ENCODE results near the gene ZNF205. TPM values are rescaled to one million over a fixed set of nuclear protein-coding genes. Genes with fewer than 3 reads are reported as not detected.
"Not testable (repeated sequence)": the region's sequence is repeated elsewhere in the genome, so short reads cannot be mapped to it uniquely, and the experiment has no call there.

The ZNF205 gene
- total and polyA plus RNA-seq, 2 donors: 4.6 to 9.3 TPM

DNA sequence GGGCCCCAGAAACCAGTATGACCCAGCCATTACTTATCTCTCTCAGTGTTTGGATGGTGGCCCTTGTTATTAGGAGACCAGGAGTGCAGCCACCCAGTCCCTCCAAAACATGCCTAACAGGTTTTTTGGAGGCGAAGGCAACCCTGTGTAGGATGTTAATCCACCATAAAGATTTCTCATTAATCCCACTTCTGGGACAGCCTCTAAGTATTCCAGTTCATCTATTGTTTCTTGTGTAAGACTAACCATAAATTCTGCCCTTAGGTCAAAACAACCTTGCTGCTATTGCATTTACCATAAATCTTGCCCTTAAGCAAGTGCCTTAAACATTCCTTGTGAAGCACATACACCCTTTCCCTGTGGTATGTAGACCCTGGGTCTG, 54.1 kb downstream of the ZNF205 start:
- Histone ChIP-seq H3K36me3 (ENCODE audit: control insufficient read depth in 2 of 2, insufficient read depth in 2 of 2, low read length in 1 of 2) (no peaks in the 10 kb centered on the region), H3K4me1 (ENCODE audit: control insufficient read depth in 2 of 2, insufficient read depth in 2 of 2, low read length in 2 of 2) (peaks cover 5 to 17% of the 10 kb centered on the region in 2 donors), H3K4me3 (ENCODE audit: low read length in 2 of 2) (no peak overlapping the region), H3K9me3 (ENCODE audit: control insufficient read depth in 2 of 2, insufficient read depth in 1 of 2, low read length in 1 of 2) (peaks cover 0 to 5% of the 10 kb centered on the region in 2 donors), H3K27ac (ENCODE audit: low read depth in 1 of 2, low read length in 1 of 2) (no peak overlapping the region), H3K27me3 (ENCODE audit: control insufficient read depth in 2 of 2, insufficient read depth in 1 of 2, low read length in 1 of 2) (peaks cover 39 to 86% of the 10 kb centered on the region in 2 donors)
- no peak for DNase-seq (ENCODE audit: low read depth in 6 of 9, low spot score in 9 of 9)
- 57% methylated on average over 1 of the region's 1 CpG for WGBS

DNA sequence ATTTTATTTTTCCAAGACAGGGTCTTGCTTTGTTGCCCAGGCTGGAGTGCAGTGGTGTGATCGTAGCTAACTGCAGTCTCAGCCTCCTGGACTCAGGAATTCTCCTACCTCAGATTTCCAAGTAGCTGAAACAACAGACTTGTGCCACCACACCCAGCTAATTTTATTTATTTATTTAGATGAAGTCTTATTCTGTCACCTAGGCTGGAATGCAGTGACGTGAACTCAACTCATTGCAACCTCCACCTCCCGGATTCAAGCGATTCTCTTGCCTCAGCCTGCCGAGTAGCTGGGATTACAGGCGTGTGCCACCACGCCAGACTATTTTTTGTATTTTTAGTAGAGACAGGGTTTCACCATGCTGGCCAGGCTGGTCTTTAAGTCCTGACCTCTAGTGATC, 56.3 kb downstream of the ZNF205 start:
- not testable (repeated sequence) for H3K36me3 ChIP-seq (ENCODE audit: control insufficient read depth in 2 of 2, insufficient read depth in 2 of 2, low read length in 1 of 2); H3K4me3 ChIP-seq (ENCODE audit: low read length in 2 of 2); H3K27ac ChIP-seq (ENCODE audit: low read depth in 1 of 2, low read length in 1 of 2); DNase-seq (ENCODE audit: low read depth in 6 of 9, low spot score in 9 of 9)
- Histone ChIP-seq H3K27me3 (ENCODE audit: control insufficient read depth in 2 of 2, insufficient read depth in 1 of 2, low read length in 1 of 2) (peaks cover 57 to 88% of the 10 kb centered on the region in 2 donors), H3K4me1 (ENCODE audit: control insufficient read depth in 2 of 2, insufficient read depth in 2 of 2, low read length in 2 of 2) (peaks cover 5 to 17% of the 10 kb centered on the region in 2 donors), H3K9me3 (ENCODE audit: control insufficient read depth in 2 of 2, insufficient read depth in 1 of 2, low read length in 1 of 2) (peaks cover 1 to 12% of the 10 kb centered on the region in 2 donors)
- 89% methylated on average over 7 of the region's 7 CpGs for WGBS

Other genes starting within 250 kb of the ZNF205 start
- gene FLYWCH2, start 229.4 kb upstream of the ZNF205 start, total RNA-seq: 37.4 TPM
- 34.5 TPM for gene FLYWCH2, start 229.4 kb upstream of the ZNF205 start, polyA plus RNA-seq
- 9.6 TPM for gene FLYWCH1, start 200.7 kb upstream of the ZNF205 start, total RNA-seq
- 34.1 TPM for gene FLYWCH1, start 200.7 kb upstream of the ZNF205 start, polyA plus RNA-seq
- 18.2 TPM for gene KREMEN2, start 148.3 kb upstream of the ZNF205 start, total RNA-seq
- gene KREMEN2, start 148.3 kb upstream of the ZNF205 start, polyA plus RNA-seq: 3.1 TPM
- gene PAQR4, start 143.2 kb upstream of the ZNF205 start, total RNA-seq: 11.2 TPM
- 9.5 TPM for gene PAQR4, start 143.2 kb upstream of the ZNF205 start, polyA plus RNA-seq
- gene PKMYT1, start 132.1 kb upstream of the ZNF205 start, total RNA-seq: 16.5 TPM
- gene PKMYT1, start 132.1 kb upstream of the ZNF205 start, polyA plus RNA-seq: 5.3 TPM
- gene CLDN9, start 99.7 kb upstream of the ZNF205 start, total RNA-seq: 0.19 TPM
- gene CLDN9, start 99.7 kb upstream of the ZNF205 start, polyA plus RNA-seq: 0.98 TPM
- 0.28 TPM for gene CLDN6, start 94.4 kb upstream of the ZNF205 start, total RNA-seq
- 0.48 TPM for gene CLDN6, start 94.4 kb upstream of the ZNF205 start, polyA plus RNA-seq
- gene TNFRSF12A, start 92.2 kb upstream of the ZNF205 start, total RNA-seq: 5.1 TPM
- gene TNFRSF12A, start 92.2 kb upstream of the ZNF205 start, polyA plus RNA-seq: 46.9 TPM
- 19.0 TPM for gene HCFC1R1, start 88.6 kb upstream of the ZNF205 start, total RNA-seq
- gene HCFC1R1, start 88.6 kb upstream of the ZNF205 start, polyA plus RNA-seq: 56.0 TPM
- gene THOC6, start 88.6 kb upstream of the ZNF205 start, total RNA-seq: 37.6 TPM
- 36.8 TPM for gene THOC6, start 88.6 kb upstream of the ZNF205 start, polyA plus RNA-seq
- gene BICDL2, start 75.6 kb upstream of the ZNF205 start, total RNA-seq: 0.38 TPM
- 6.0 TPM for gene BICDL2, start 75.6 kb upstream of the ZNF205 start, polyA plus RNA-seq
- gene MMP25, start 66.0 kb upstream of the ZNF205 start, total RNA-seq: 0.80 TPM
- gene MMP25, start 66.0 kb upstream of the ZNF205 start, polyA plus RNA-seq: 2.9 TPM
- 175 TPM for gene IL32, start 46.9 kb upstream of the ZNF205 start, total RNA-seq
- gene IL32, start 46.9 kb upstream of the ZNF205 start, polyA plus RNA-seq: 343 TPM
- 0.05 TPM for gene ZSCAN10, start 13.3 kb upstream of the ZNF205 start, total RNA-seq
- 0.11 TPM for gene ZSCAN10, start 13.3 kb upstream of the ZNF205 start, polyA plus RNA-seq
- 1.5 TPM for gene ZNF213, start 22.4 kb downstream of the ZNF205 start, total RNA-seq
- 5.2 TPM for gene ZNF213, start 22.4 kb downstream of the ZNF205 start, polyA plus RNA-seq
- gene OR1F1, start 75.6 kb downstream of the ZNF205 start, total RNA-seq: not detected
- 0.02 TPM for gene OR1F1, start 75.6 kb downstream of the ZNF205 start, polyA plus RNA-seq
- 8.6 TPM for gene ZNF200, start 122.6 kb downstream of the ZNF205 start, total RNA-seq
- gene ZNF200, start 122.6 kb downstream of the ZNF205 start, polyA plus RNA-seq: 10.0 TPM
- gene MEFV, start 144.0 kb downstream of the ZNF205 start, total RNA-seq: 0.52 TPM
- 0.80 TPM for gene MEFV, start 144.0 kb downstream of the ZNF205 start, polyA plus RNA-seq
- gene ZNF263, start 170.9 kb downstream of the ZNF205 start, total RNA-seq: 30.2 TPM
- gene ZNF263, start 170.9 kb downstream of the ZNF205 start, polyA plus RNA-seq: 26.3 TPM
- gene TIGD7, start 192.8 kb downstream of the ZNF205 start, total RNA-seq: 6.4 TPM
- gene TIGD7, start 192.8 kb downstream of the ZNF205 start, polyA plus RNA-seq: 9.8 TPM
- gene ZNF75A, start 192.9 kb downstream of the ZNF205 start, total RNA-seq: 25.9 TPM
- gene ZNF75A, start 192.9 kb downstream of the ZNF205 start, polyA plus RNA-seq: 44.7 TPM
- gene OR2C1, start 243.3 kb downstream of the ZNF205 start, total RNA-seq: 0.14 TPM
- gene OR2C1, start 243.3 kb downstream of the ZNF205 start, polyA plus RNA-seq: 0.21 TPM

Data from thymus (tissue), 11 donors.